Germinal center (tissue), 1 donor: Measurements from ENCODE around the gene TIMMDC1.
A peak's percentile ranks its signal among the peaks of the same experiment; 100 is the strongest.
"Not testable (repeated sequence)": the region's sequence is repeated elsewhere in the genome, so short reads cannot be mapped to it uniquely, and the experiment has no call there.

Experiments
- DNase-seq: peaks from one replicate; pipeline ENCODE4 v3.0.0; 2012; ENCODE audit warnings: mixed read lengths, low spot score

Gene TIMMDC1

DNA sequence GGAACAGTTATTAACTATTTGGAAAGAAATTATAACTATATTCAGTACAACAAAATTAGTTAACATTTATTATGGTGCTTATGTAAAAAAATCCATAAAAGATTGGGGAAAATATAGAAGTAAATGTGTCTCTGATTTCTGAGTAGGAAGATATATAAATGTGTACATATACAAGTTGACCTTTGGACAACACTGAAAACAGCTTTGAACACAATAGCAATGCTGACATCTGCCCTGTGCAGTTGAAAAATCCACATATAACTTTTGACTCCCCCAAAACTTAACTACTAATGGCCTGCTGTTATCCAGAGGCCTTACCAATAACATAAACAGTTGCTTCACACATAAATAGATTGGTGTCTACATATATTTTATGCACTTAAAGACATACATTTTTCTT lies 12.3 kb downstream of the TIMMDC1 start:
- DNase-seq = no peak

DNA sequence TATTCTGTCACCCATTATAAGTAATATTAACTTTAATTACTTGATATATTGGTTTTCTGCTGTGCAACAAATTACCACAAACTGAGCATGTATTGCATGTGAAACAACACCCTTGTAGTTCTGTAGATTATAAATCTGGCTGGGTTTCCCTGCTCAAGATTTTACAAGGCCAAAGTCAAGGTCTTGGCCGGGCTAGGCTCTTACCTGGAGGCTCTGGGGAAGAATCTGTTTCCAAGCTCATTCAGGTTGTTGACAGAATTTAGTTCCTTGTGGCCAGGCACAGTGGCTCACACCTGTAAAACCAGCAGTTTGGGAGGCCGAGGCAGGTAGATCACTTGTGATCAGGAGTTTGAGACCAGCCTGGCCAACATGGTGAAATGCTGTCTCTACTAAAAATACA lies 16.3 kb downstream of the TIMMDC1 start:
- no peak for DNase-seq

DNA sequence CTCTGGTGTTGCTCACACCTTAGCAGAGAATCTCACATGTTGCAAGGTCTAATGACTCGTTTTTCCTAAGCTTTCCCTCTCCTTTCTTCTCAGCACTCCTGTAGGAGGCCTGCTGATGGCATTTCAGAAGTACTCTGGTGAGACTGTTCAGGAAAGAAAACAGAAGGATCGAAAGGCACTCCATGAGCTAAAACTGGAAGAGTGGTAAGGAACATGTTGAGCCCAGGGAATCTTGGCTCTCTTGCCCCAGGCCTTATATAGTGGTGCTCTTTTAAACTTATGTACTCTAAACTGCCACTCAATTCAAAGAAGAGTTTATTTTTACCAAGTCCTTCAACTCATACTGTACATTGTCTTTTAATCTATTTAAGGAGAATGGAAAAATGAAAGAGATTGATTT lies 18.8 kb downstream of the TIMMDC1 start:
- no peak for DNase-seq

DNA sequence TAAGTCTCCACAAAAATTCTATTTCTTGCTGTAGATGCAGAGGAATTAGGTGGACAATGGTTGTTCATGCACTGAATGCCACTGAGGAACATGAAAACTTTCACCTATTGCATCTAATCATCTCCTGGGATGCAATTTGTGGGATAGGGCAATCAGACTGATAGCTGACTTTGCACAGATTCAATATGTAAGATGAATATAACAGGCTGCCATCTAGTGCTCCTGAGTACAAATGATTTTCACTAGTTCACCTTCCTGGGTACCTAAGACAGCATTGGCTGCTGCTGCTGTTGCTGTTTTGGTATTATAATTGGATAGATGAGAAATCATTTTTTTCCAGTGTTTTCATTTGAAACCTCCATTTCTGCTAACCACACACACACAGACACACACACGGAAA lies 19.7 kb downstream of the TIMMDC1 start:
- no peak for DNase-seq

DNA sequence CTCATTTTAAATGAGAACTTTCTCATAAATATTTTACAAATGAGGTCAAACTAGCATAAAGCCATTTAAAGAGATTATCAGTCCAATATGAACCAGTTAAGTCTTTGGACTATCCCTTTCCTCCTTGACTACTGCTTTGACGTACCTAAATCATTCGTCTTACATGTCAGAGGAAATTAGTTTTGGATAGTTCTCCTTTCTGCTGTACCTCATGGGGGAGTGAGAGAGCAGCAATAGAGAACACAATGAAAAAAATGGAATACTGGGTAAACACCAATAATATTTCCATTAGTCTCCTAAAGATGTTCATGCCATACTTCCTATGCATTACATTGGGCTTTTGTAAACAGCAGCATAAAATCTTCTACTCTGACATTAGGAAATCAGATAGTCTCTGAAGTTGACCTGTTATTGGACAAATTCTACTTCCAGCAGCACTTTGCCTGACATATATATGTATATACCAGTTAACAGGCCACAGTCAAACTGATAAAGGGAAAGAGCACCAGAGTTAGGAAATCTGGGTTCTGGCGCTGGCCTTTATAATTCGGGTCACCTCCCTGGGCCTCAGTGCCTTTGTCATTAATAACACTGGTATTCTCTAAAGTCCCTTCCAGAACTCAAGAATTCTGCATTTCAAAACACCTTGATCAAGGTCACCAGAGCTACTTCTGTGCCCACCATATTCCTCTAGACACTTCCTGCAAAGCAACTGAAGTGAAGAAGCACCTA lies 26.8 kb downstream of the TIMMDC1 start:
- no peak for DNase-seq

DNA sequence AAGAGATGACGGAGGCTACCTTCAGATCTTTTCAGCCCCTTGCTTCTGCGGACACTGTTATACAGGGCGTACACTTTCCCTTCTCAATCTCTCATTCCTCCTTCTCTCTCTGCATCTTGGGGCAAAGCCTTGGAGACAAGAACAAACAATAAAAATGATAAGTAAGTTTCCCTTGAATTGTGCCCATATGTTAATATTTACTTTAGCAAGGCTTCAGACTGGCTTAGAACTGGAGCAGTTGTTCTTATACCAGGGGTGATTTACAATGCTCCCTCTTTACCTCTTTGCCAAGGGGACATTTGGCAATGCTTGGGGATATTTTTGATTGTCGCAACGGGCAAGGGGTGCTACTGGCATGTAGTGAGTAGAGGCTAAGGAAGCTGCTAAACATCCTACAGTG lies 29.4 kb downstream of the TIMMDC1 start:
- DNase-seq = no peak

DNA sequence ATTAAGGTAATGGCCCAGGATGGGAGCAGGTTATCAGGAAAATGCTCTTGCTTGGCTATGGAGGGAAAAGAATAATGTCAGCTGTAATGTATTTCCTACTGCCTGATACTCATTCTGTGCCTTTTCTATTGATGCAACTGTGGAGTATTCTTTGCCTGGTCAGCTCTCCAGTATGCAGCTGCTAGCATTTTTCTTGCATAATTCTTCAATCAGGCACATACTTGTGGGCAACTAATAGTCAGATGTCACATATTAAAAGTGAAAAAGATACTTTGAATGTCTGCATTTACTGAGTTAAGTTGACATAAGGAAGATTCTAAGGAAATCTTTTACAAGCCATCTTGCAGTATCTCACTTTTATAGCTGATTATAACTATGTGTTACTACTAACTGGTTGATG lies 31.5 kb downstream of the TIMMDC1 start:
- DNase-seq = no peak

DNA sequence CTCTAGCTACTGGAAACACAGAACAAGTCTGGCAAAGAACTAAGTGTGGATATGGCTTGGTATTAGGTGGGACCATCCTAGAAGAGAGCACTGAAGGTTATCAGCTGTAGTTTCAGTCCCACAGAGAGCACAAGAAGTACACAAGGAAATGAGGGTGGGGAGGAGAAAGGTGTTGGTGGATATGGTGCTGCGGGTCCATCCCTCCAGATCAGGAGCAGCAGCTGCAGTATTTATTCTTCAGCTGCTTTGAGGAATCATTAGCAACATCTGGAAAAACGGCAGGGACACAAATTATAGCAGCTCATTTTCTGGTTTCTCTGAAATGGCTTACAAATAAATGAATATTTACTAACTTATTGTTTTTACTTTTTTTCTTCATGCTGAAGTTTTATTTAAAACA lies 32.1 kb downstream of the TIMMDC1 start:
- no peak for DNase-seq

DNA sequence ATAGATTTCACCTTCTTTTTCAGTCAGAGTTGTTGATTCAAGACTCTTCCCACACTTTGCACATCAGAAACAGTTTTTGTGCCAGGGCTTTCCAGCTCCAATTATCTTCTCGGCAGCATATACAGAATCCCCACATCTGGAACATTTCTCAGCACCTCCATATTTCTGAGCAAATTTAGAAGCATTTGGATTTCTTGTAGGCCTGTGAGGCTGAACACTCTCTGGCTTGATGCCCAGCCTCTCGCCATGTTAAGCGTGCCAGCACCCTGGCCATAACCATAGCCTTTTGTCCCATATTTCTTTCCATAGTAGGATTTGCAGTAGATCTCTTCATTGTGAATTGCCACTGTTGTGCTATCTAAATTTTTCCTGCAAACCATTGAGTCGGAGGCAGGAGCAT lies 32.8 kb downstream of the TIMMDC1 start:
- DNase-seq = no peak

DNA sequence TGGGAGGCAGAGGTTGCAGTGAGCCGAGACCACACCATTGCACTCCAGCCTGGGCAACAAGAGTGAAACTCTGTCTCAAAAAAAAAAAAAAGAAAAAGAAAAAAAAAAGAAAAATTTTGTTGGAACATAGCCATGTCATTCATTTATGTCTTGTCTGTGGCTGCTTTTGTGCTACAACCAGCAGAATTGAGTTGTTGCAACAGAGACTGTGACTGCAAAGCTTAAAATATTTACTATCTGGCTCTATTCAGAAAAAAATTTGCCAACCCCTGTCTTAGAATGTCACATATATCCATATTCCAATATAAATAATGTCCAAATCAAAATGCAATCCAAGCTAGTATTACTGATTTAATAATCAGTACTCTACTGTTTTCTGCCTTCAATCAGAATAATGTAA lies 35.9 kb downstream of the TIMMDC1 start:
- DNase-seq = no peak

DNA sequence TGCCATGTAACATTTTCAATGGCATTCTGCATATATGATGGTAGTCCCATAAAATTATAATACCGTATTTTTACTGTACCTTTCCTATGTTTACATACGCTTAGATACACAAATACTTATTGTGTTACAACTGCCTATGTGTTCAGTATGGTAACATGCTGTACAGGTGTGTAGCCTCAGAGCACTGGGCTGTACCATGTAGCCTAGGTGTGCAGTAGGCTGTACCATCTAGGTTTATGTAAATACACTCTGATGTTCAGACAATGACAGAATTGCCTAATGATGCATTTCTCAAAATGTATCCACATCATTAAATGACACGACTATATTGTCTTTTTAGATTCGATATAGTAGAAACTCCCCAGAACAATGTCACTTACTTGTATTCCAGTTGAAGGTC lies 38.4 kb downstream of the TIMMDC1 start:
- no peak for DNase-seq

DNA sequence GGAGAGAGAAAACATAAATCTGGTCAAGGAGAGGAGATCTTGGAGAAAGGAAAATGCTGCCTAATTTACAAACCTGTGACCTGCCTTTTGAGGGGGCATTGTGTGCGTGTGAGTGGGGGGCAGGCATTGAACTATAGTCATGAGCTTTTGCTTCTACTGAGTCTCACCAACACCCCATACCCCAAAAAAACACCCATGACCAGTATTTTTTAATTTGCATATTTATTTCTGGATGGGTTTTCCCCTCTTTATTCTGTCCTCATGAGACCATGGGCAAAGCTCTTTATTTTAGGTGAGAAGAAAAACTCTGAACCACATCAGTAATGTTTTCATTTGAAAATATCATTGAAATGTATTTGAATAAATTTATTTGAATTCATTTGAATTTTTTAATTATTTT lies 40.4 kb downstream of the TIMMDC1 start:
- DNase-seq = no peak

DNA sequence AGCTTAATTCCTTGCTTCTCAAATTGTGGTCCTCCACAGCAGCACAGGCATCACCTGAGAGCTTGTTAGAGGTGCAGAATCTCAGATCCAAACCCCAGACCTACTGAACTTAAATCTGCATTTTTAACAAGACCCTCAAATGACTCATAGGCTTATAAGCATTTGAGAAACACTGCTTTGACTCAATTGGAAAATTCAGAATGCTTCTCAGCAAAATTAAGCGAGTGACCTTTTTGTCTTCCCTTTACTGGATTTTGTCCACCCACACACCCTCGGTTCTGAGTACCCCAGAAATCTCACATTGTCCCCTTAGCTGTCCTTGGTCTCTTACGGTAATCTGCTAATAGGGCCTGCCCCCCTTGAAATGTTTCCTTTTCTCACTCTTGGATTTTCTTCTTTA lies 43.2 kb downstream of the TIMMDC1 start:
- no peak for DNase-seq

DNA sequence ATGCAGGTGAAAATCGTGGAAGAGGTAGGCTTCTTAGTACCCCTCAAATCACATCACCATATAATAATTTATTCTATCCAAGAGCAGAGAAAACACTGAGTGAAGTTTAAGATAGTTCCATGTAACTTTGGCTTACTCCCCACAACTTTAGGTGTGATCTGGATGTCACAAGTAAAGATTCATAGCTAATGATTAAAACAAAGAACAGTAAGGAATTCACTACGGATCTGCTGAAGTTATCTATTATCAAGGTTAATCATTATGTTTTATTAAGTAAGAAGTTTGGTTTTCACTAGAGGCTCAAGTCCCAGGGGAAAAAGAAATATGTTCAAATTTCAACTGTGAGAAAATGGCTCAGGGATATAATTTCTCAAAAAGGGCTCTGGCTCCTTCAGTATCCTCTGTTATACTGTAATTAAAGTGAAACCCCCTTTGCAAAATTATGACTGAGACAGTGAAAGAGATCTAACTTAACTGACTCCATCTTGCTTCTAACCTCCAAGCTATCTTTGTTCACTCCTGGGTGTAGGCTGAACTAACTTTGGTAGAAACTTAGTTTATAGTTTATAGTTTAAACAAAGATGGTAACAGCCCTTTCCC lies 43.9 kb downstream of the TIMMDC1 start:
- DNase-seq = no peak

DNA sequence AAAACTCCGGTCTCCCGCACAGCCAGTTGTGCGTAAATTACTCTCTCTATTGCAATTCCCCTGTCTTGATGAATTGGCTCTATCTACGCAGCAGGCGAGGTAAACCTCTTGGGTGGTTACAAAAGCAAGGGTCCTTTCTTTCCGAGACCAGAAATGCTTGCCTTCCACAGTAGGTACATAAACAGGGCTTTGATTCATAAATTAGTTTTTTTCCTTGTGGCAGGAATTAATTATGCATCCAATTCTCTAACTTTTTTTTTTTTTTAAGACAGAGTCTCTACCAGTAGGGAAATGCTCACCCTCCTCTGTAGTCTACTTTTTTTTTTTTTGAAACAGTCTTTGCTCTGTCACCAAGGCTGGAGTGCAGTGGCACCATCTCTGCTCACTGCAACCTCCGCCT lies 44.8 kb downstream of the TIMMDC1 start:
- DNase-seq = no peak

DNA sequence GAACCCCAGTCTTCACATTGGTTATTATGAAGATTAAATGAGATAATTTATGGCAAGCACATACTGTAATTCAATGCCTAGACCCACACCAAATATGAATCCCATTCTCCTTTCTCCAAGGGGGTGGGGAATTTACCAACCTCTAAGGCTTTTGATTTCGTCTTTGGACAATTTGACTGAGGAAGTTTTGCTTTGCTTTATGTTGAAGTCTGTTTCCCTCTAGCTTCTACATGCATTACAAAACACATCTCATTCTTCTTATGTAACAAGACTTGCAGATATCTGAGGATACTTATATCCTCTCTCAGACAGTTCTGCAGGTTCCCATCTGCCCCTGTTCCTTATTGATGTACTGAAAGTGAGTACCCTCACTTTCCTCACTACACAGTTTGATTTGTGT lies 48.9 kb downstream of the TIMMDC1 start:
- DNase-seq = no peak

DNA sequence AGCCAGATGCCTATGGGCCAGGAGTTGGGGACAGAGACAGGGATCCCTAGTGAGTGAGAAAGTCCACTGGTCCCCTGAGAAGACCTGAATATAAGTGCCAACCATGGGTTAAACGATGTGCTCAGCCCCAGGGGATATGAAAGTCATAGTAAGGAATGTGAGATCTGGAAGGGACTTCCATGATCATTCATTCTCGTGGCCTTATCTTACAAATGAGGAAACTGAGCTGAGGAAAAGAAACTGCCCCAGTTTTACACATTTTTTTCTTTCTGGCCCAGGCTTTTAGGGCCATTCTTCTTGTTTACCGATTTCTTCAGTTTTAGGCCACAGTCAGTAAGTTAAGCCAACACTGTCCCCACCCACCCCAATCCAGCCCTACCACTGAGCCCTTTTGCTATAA lies 50.0 kb downstream of the TIMMDC1 start:
- no peak for DNase-seq

DNA sequence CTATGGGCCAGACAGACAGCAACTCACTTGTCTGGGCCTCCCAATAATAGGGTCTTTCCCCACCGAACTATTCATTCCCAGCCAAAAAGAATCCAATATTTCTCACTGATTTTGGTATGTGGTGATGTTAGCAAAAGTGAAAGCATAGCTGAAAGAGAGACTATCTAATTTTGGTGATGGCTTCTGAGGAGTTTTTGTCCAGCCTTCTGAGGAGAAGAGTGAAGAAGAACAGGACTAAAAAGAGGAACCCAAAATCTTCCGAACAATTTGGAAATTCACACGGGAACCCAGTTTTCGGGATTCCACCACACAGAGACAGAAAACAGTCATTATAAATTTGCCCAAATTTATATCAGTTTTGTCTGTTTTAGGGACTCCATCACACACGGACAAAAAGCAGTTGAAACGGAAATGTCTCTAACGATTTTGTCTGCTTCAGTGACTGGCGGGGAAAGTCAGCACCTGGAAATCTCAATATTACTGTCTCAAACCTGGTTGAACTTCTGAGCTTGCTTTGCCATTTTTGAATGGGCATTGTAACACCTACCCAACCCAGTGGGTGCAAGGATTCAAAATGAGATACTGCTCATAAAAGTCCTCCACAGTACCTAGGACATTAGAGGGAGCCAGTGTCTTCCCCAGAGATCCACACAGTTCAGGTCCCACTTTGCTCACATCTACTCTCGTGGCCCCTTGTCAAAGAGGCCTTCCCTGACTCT lies 52.0 kb downstream of the TIMMDC1 start:
- no peak for DNase-seq

DNA sequence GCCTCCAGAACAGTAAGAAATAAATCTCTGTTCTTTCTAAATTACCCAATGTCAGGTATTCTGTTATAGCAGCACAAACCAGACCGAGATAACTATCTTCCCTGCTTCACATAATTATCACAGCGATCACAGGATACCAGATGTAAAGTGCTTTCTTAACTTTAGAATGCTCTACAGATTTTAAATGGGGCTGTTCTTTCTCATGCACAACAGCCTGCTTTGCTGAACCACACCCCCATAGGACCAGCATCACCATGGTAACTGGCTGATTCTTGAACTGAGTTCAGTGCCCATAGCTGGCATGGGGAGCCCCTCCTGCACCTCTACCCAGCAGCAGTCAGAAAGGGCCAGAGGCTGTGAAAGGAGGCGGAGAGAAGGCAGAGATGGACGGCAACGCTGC lies 53.3 kb downstream of the TIMMDC1 start:
- peak; percentile 72 for DNase-seq

DNA sequence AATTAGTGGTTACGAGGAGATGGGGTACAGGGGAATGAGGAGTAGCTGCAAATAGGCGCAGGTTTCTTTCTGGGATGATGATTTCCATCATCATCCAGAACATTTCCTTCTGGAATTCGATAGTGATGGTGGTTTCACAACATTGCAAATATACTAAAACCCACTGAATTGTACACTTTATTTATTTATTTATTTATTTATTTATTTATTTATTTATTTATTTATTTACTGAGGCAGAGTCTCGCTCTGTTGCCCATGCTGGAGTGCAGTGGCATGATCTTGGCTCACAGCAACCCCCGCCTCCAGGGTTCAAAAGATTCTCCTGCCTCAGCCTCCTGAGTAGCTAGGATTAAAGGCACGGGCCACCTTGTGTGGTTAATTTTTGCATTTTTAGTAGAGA lies 54.6 kb downstream of the TIMMDC1 start:
- not testable (repeated sequence) for DNase-seq

DNA sequence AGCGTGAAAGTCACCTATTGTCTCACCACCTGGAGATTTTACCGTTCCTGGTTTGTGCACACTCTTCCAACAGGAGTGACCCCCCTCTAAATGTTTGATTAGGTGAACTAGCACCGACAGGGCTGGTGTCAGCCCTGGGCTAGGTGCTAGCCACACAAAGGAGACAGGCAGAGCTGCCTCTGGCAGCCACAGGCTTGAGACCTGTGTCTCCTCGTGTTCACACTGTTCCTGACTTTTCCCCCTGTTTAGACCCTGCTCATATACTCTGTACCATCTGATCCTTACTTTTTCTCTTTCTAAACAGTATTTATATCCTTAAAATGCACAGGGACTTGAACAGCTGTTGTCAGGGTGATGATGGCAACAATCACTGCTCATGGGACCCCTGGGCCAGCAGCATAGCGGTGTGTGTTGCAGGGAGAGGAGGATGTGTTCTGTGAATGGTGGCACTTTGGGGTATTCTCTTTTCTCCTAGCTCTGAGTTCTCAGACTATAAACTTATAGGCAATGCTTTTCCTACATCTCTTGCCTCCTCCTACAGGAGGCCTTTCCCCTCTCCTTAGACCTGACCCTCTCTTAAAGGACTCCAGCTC lies 55.6 kb downstream of the TIMMDC1 start:
- no peak for DNase-seq

DNA sequence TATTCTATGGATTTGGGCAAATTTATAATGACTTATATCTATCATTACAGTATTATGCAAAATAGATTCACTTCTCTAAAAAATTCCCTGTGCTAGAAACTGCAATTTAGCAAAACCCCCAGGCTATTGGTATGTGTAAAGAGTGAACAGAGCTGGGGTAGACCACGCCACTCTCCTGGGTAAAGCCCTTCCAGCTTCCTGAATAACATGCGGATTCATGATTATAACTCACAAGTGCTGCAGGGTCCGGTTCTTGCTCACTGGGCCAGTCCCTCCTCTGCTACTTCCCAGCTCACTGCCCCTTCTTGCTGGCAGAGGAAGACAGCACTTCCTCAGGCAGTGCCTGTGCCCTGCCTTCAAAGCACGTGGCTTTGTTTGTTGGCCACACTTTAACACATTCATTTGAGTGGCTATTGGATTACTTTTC lies 57.0 kb downstream of the TIMMDC1 start:
- DNase-seq = no peak

DNA sequence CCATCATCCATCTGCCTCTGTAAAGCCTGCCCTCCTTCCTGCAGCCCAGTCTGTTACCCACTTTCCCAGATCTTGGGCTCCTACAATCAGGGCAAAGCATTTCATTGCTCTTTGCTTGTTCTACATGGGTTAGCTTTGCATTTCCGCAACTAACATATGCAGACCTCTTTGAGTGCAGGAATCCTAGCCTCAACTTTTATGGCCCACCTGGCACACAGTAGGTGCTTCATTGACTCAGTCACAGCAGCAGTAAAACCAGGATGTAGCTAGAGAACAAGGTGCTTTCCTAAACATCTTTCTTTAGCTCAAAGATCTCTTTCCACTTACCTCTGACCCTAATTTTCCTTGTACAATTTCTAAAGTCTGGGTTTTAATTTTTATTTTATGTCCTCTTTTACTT lies 57.6 kb downstream of the TIMMDC1 start:
- DNase-seq = no peak
